CD4-positive, alpha-beta T cell treated with Interleukin-10 for 1 hour (primary cell): Measurements from ENCODE around the gene AUNIP.

Experiments
- DNase-seq: peaks from one replicate; pipeline ENCODE4 v3.0.0-alpha.2; 2020

AUNIP gene

DNA sequence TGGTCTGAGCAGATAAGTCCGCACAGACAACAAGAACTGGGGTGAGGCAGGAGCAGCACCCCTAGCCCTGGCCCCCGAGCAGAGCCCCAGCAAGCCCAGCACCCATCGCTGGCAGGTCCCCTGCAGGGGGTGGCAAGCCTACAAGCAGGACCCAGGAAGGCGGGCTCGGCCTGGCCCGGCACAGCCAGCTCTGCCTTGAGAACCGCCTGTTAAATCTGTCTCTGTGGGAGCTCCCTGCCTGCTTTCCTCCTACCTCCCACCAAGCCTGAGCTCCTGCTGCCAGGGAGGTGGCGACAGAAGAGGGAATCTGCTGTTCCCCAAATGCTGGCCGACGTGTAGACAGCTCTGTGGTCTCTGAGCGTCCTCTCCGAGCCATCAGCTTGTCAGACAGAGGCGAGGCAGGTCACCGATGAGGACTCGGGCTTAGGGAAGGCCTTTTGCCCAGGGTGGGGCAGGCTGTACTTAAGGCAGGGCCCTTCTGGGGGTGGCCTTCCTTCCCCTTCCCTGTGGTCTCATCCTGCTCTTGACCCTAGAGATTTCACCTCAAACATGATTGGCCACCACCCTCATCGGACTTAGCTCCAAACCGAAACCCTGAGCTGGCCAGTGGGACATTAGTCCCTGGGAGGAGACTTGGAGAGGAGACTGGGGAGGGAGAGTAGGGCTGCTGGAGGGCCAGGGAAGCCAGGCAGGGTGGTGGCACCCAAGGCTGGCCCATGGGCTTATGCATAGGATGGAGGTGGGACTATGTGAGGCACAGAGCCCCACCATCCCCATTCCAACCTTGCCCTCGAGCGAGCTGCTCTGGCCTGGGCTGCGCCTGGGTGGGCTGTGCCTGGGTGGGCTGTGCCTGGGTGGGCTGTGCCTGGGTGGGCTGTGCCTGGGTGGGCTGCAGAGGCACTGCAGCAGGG, 51.5 kb downstream of the AUNIP start:
- no peak for DNase-seq

DNA sequence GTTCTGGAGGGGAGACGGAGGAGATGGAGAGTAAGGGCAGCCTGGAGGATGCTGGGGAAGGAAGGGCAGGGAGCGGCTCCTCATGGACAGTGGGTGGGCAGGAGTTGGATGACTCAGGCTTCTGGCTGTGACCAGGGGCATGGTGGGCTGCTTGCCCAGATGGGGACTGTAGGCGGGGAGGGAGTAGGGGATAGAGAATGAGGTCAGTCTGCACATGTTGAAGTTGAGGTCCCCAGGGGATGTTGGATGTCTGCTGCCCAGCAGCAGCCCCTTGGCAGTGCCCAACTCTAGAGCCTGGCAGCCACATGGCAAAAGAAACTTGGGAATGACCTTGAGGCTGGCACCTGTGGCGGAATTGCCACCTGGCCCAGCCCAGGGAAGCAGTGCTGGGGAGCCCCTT, 52.8 kb downstream of the AUNIP start:
- DNase-seq = no peak

- DNase-seq = no peak
These were observed 53.4 kb downstream of the AUNIP start for GRCh38 chr1:25805863-25806225.

DNA sequence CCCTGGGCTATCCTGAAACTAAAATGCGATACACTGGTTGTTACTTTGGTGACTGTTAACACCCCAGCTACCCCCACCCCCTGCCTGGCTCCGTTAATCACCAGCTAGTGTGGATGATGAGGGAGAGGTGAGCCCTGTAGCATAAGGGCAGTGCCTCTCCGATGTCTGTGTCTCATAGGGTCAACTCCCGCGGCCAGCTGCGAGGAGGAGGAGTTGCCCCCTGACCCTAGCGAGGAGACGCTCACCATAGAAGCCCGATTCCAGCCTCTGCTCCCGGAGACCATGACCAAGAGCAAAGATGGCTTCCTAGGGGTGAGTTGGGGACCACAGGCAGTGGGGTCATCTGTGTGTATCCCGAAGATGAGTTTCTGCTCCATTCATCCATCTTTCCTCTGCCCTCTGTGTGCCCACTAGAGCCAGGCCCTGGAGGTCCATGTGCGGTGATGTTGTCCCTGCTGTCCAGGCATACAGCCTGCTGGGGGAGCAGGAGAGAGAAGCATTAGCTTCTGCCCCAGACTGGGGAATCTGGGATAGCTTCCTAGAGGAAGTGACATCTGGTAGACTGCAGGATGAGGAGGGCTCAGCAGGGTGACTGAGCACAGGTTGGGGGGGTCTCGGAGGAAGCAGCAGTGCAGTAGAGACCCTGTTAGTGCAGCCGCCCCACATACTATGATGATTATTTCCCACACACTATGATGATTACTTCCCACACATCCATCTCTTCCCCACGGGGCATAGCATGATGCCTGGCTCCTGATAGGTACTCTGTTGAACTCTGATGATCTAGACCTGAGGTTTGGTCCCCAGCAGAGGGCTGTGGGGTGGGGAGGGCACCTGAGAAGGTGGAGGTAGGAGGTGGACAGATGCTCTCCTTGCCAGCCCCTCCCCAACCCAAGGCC, 54.0 kb downstream of the AUNIP start:
- DNase-seq = no peak

GRCh38 chr1:25804244-25804963, 54.9 kb downstream of the AUNIP start:
- DNase-seq = no peak

- no peak for DNase-seq
These were observed 55.9 kb downstream of the AUNIP start for GRCh38 chr1:25803368-25803767.

DNA sequence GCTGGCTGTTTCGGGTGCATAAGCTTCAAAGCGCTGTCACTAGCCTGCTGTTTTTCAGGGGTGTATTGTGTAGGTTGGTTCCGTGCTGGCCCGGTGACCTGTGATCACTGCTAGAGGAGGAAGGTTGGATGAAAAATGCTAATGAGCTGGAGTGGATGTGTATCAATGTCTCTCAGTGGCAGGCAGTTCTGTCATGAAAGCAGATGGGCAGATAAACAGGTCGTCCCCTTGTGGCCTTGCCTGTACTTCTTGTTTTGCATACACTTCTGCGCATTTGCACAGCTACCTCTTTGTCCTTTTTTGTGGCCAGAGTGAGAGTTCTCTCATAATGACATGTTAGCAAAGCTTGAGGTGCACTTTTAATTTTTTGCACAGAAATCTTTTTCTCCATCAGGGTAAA, 56.3 kb downstream of the AUNIP start:
- peak; percentile 16 for DNase-seq

DNA sequence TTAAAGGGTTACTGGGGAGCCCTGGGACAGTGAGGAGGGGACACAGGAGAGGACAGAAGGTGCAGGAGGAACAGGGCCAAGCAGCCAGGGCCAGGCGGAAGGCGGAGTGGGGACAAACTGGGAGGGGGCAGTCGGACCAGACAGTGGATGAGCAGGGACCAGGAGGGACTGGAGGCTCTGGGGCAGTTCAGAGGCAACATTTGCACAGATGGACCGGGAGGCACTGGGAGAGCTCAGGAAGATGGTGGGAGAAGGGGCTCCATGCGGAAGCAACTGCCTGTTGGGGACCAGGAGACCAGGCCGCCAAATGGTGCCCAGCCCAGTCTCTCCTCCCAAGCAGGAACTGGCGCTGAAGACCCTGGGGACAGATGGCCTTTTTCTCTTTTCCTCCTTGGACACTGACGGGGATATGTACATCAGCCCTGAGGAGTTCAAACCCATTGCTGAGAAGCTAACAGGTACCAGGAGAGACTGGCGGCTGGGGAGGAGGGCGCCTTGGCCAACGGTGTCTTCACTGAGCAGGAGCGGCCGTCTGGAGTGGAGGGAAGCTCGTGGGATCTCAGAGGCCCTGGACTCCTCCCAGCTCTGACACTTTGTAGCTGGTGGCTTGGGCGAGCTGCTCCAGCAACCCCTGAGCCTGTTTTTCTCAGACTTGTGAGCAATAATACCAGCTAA, 58.4 kb downstream of the AUNIP start:
- DNase-seq = no peak

- peak; percentile 49 for DNase-seq
These were observed 59.1 kb downstream of the AUNIP start, which contains the start of gene SELENON for GRCh38 chr1:25799935-25800702. Gene SELENON, plus strand, starts transcription at chr1:25800193. Its CDS starts 38 bp downstream, at chr1:25800231.

- DNase-seq = no peak
These were observed 59.8 kb downstream of the AUNIP start for GRCh38 chr1:25799352-25799934.

DNA sequence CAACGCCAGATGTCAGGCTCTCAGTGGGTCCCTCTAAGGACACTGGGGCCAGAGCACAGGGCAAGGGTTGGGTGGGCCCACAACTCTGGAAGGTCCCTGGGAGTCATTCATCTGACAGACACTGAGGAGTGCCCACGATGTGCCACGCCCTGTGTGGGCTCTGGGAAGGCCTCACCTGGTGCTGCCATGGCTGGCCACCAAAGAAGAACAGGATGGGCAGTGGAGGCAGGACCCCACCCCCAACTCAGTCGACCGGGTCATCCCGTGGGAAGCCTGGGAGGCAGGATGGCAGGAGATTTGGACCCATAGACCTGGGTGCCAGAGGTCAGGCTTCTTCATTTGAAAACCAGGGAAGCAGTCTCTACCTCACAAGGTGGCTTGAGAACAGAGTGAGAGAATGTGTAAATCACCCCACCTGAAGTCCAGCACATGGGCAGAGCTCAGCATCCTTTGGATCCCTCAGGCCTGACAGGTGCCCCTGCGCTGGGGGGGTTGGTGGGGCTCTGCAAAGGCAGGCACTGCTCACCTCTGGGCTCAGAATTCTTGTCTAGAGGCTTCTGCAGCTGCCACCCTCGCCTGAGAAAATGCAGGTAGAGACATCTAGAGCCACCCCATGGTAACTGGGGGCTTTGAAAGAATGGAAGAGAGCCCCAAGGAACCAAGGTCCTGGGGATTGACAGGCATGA, 60.4 kb downstream of the AUNIP start:
- no peak for DNase-seq

DNA sequence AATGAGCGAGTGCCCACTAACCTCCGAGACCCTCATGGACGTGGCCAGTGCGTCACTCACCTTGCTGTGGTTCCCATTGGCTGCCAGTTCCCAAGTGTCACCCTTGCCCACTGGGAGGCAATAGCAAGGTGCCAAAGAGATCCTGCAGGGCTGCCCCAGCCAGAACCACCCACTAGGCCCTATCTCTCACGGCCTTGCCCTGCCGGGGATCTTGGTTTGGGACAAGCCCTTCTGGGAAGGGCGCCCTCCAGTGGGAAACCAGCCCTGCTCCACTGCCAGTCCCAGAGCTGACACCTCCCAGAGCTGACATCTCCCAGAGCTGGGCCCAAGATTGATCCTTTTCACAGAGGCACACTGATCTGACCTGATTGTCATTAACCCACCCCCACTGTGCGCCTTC, 61.3 kb downstream of the AUNIP start:
- DNase-seq = peak; percentile 21

DNA sequence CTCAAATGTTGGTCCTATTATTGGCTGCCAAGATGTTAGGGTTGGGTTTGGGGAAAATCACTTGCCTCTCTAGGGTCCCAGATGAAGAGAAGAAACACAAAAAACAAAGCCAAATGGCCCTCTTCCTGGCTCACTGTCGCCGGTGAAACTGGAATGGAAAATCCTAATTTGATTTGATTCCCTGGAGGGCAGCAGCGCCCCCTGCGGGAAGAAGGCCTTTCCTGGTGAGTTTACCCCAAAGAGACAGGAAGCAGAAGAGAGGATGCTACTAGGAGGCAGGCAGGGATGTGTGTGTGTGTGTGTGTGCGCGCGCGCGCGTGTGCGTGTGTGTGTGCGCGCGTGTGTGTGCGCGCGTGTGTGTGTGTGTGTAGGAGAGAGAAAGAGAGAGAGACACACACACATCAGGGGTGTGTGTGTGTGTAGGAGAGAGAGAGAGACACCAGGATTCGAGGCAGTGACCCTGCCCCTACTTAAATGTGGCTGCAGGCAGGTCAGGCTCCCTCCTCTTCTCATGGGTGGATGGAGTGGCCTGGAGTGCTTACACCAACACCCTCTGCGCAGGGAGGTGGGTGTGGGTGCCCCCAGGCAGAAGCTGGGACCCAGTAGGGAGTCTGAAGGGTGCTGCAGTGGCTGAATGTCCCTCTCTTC, 62.3 kb downstream of the AUNIP start:
- DNase-seq = peak; percentile 85

GRCh38 chr1:25795946-25796810, 63.1 kb downstream of the AUNIP start:
- DNase-seq = peak; percentile 63

GRCh38 chr1:25795211-25795610, 64.0 kb downstream of the AUNIP start:
- no peak for DNase-seq

DNA sequence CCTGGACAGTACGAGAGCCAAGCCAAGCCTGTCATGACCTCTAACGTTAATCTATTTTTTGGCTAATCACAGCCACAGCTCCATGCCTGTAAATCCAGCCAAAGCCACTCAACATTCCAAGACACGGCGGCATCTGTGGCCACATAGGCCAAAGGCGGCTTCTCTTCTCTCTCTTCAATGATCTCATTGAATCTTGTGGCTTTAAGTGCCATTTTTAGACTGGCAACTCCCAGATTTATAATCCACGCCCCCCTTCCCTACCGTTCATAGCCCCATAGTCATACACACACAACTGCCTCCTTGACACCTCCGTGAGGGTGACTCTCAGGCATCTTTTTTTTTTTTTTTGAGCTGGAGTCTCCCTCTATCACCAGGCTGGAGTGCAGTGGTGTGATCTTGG, 64.9 kb downstream of the AUNIP start:
- DNase-seq = no peak

DNA sequence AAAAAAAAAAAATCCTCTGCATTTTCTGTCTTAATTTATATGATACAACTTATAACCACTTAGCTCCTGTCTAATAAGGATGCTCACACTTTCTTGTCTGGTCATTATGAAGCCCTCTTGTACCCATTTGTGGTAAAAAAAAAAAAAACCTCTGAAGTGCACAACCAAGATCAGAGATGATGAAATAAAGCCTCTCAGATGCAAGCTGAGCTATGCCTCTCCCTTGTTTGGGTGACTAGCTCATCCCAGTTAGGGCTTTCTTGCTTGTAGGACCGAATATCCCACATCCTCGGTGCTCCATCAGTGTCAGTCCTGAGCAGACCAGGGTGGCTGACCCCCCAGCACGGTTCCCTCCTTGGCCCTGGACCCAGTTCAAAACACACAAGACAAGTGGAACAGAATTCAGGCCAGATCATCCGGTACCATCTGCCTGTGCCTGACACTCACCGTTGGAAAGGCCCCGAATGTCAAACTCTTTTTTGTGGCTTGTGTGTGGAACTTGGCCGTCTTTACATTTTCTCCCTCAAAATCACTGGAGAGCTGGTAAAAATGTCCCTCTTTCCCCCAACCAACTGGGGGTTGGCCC, 65.6 kb downstream of the AUNIP start:
- DNase-seq = no peak

GRCh38 chr1:25792115-25792514, 67.1 kb downstream of the AUNIP start:
- no peak for DNase-seq

- DNase-seq = no peak
These were observed 68.8 kb downstream of the AUNIP start for GRCh38 chr1:25790472-25790871.
